Naive thymus-derived CD8-positive, alpha-beta T cell (primary cell): Measurements from ENCODE around the gene FAM163B. TPM values are rescaled to one million over a fixed set of nuclear protein-coding genes. Genes with fewer than 3 reads are reported as not detected.

Source experiments
- ATAC-seq, 2 donors: fragments of 150-1000 bp; cut with Tn5 transposase in 1 of 2; sonication (Bioruptor Pico), chemical (Tn5 transposase) in 1 of 2; 1 replicate in 1 of 2; 2 replicates in 1 of 2; pipeline ENCODE4 v1.10.0; 2021; ENCODE audit warnings: mild to moderate bottlenecking in 2 of 2, moderate library complexity in 2 of 2
- POLR2A ChIA-PET: fragments of 350-600 bp; sonication (Branson Sonifier 250); formaldehyde crosslinking; loops from one replicate; lab custom pipeline; 2021; ENCODE audit warnings: antibody characterized with exemption; lab: Charles Lee
- DNase-seq, 10 donors: peaks; one replicate each; pipeline versions ENCODE4 v3.0.0 to v3.0.0-alpha.2; 2020 to 2022
- H3K27ac Mint-ChIP-seq, 10 donors: one replicate each; pipeline ENCODE4 v1.8.0; 2020 to 2022; ENCODE audit warnings: mild to moderate bottlenecking in 10 of 10, mixed read lengths in 10 of 10, moderate library complexity in 4 of 10, inconsistent platforms in 1 of 10
- H3K27me3 Mint-ChIP-seq, 5 donors: one replicate each; pipeline ENCODE4 v1.8.0; 2021 to 2022; ENCODE audit warnings: mixed read lengths in 5 of 5
- H3K36me3 Mint-ChIP-seq, 3 donors: one replicate each; pipeline ENCODE4 v1.8.0; 2020 to 2022; ENCODE audit warnings: mixed read lengths in 3 of 3, mild to moderate bottlenecking in 2 of 3, inconsistent platforms in 1 of 3
- H3K4me1 Mint-ChIP-seq, 4 donors: one replicate each; pipeline ENCODE4 v1.8.0; 2021 to 2022; ENCODE audit warnings: mixed read lengths in 4 of 4
- H3K4me3 Mint-ChIP-seq, 10 donors: one replicate each; pipeline ENCODE4 v1.8.0; 2020 to 2022; ENCODE audit warnings: mild to moderate bottlenecking in 10 of 10, mixed read lengths in 10 of 10, moderate library complexity in 6 of 10, inconsistent platforms in 1 of 10
- H3K9me3 Mint-ChIP-seq, 9 donors: one replicate each; pipeline ENCODE4 v1.8.0; 2020 to 2022; ENCODE audit warnings: mixed read lengths in 9 of 9, mild to moderate bottlenecking in 3 of 9, inconsistent platforms in 1 of 9, moderate library complexity in 1 of 9
- polyA plus RNA-seq, 3 donors: library from polyadenylated mRNA; unstranded; fragments of 300-500 nt; fragmentation: Illumina TruSeq; gene quantifications; one replicate each; pipeline ENCODE4 v1.2.3, GENCODE V29; 2021
- total RNA-seq, 8 experiments: library from RNA in 2 of 8; stranded (reverse) in 2 of 8; gene quantifications; one replicate each; pipeline ENCODE4 v1.2.3 and lab custom pipeline; 2021 to 2026

The FAM163B gene
- total and polyA plus RNA-seq, 5 experiments from 2014 or later, result not detected

- DNase-seq, result no peak
- Mint-ChIP-seq H3K9me3 (no peaks in the 10 kb centered on the region), H3K27me3 (peaks cover 0 to 6% (median 0%) of the 10 kb centered on the region in 5 donors), H3K4me3 (no peak overlapping the region), H3K36me3 (no peaks in the 10 kb centered on the region), H3K4me1 (peaks cover 0 to 4% (median 0%) of the 10 kb centered on the region in 4 donors), H3K27ac (no peak overlapping the region)
- no peak for ATAC-seq
- POLR2A ChIA-PET, result no interaction called here
Observed at GRCh38 chr9:133637451-133638055, 28.4 kb upstream of the FAM163B start.

- ATAC-seq, result no peak
- POLR2A ChIA-PET, result no interaction called here
- Mint-ChIP-seq H3K4me3 (no peak overlapping the region), H3K9me3 (no peaks in the 10 kb centered on the region), H3K27me3 (peaks cover 0 to 6% (median 0%) of the 10 kb centered on the region in 5 donors), H3K36me3 (no peaks in the 10 kb centered on the region), H3K27ac (no peak overlapping the region), H3K4me1 (peaks cover 0 to 4% (median 0%) of the 10 kb centered on the region in 4 donors)
- DNase-seq, result no peak
Observed at GRCh38 chr9:133636902-133637301, 27.7 kb upstream of the FAM163B start.

GRCh38 chr9:133635533-133636531 is 26.6 kb upstream of the FAM163B start, which contains the start of gene DBH:
Gene DBH, plus strand, starts transcription at chr9:133636363. Its CDS starts 9 bp downstream, at chr9:133636372.
- DNase-seq (no peak), ATAC-seq (no peak)
- Mint-ChIP-seq H3K36me3 (no peaks in the 10 kb centered on the region), H3K27me3 (peaks cover 0 to 6% (median 0%) of the 10 kb centered on the region in 5 donors), H3K27ac (peak within 1 kb of the TSS in 2 of 10 donors; percentile 19 to 45), H3K4me1 (peaks cover 0 to 1% (median 0%) of the 10 kb centered on the region in 4 donors), H3K9me3 (no peaks in the 10 kb centered on the region), H3K4me3 (peak within 1 kb of the TSS in 1 of 10 donors; percentile 38)
- POLR2A ChIA-PET, result interaction anchor here (0.6 kb wide), 1 partner anchor 1230 kb away, joined by 4 read pairs; no protein-coding TSS in a partner anchor

GRCh38 chr9:133635098-133635497 is 25.9 kb upstream of the FAM163B start:
- Mint-ChIP-seq H3K27ac (peak overlapping the region in 1 of 10 donors; percentile 53), H3K27me3 (peaks cover 0 to 6% (median 0%) of the 10 kb centered on the region in 5 donors), H3K4me1 (no peaks in the 10 kb centered on the region), H3K36me3 (no peaks in the 10 kb centered on the region), H3K4me3 (no peak overlapping the region), H3K9me3 (no peaks in the 10 kb centered on the region)
- DNase-seq, result no peak
- POLR2A ChIA-PET, result interaction anchor here (0.6 kb wide), 1 partner anchor 1229 kb away, joined by 4 read pairs; no protein-coding TSS in a partner anchor
- no peak for ATAC-seq

- Mint-ChIP-seq H3K36me3 (no peaks in the 10 kb centered on the region), H3K4me3 (no peak overlapping the region), H3K9me3 (no peaks in the 10 kb centered on the region), H3K27ac (no peak overlapping the region), H3K4me1 (no peaks in the 10 kb centered on the region), H3K27me3 (peaks cover 0 to 6% (median 0%) of the 10 kb centered on the region in 5 donors)
- no peak for ATAC-seq
- POLR2A ChIA-PET, result no interaction called here
- DNase-seq, result no peak
Observed at GRCh38 chr9:133634081-133634691, 25.0 kb upstream of the FAM163B start.

GRCh38 chr9:133633681-133634080 is 24.5 kb upstream of the FAM163B start:
- no peaks in the 10 kb centered on the region for H3K9me3 Mint-ChIP-seq
- DNase-seq (no peak), ATAC-seq (no peak)
- no peaks in the 10 kb centered on the region for H3K36me3 Mint-ChIP-seq
- H3K4me1 Mint-ChIP-seq, result no peaks in the 10 kb centered on the region
- H3K4me3 Mint-ChIP-seq, result no peak overlapping the region
- H3K27me3 Mint-ChIP-seq, result peaks cover 0 to 6% (median 0%) of the 10 kb centered on the region in 5 donors
- POLR2A ChIA-PET, result no interaction called here
- H3K27ac Mint-ChIP-seq, result no peak overlapping the region

GRCh38 chr9:133632806-133633680 is 23.9 kb upstream of the FAM163B start:
- no peak overlapping the region for H3K4me3 Mint-ChIP-seq
- no peaks in the 10 kb centered on the region for H3K36me3 Mint-ChIP-seq
- POLR2A ChIA-PET, result no interaction called here
- peaks cover 0 to 6% (median 0%) of the 10 kb centered on the region in 5 donors for H3K27me3 Mint-ChIP-seq
- DNase-seq (no peak), ATAC-seq (no peak)
- H3K27ac Mint-ChIP-seq, result peak overlapping the region in 1 of 10 donors; percentile 18
- H3K9me3 Mint-ChIP-seq, result no peaks in the 10 kb centered on the region
- H3K4me1 Mint-ChIP-seq, result no peaks in the 10 kb centered on the region

- no peak for DNase-seq
- H3K4me3 Mint-ChIP-seq, result no peak overlapping the region
- no peak overlapping the region for H3K27ac Mint-ChIP-seq
- no peaks in the 10 kb centered on the region for H3K4me1 Mint-ChIP-seq
- H3K27me3 Mint-ChIP-seq, result peaks cover 0 to 6% (median 0%) of the 10 kb centered on the region in 5 donors
- H3K36me3 Mint-ChIP-seq, result peaks cover 0 to 14% (median 6%) of the 10 kb centered on the region in 3 donors
- peaks cover 0 to 14% (median 7%) of the 10 kb centered on the region in 9 donors for H3K9me3 Mint-ChIP-seq
- POLR2A ChIA-PET, result no interaction called here
- no peak for ATAC-seq
Observed at GRCh38 chr9:133631111-133631510, 21.9 kb upstream of the FAM163B start.

- POLR2A ChIA-PET, result interaction anchor here (0.7 kb wide), 1 partner anchor 355 kb away, joined by 3 read pairs; no protein-coding TSS in a partner anchor
- ATAC-seq (no peak), DNase-seq (no peak)
- Mint-ChIP-seq H3K4me3 (no peak overlapping the region), H3K9me3 (peaks cover 0 to 20% (median 9%) of the 10 kb centered on the region in 9 donors), H3K27ac (no peak overlapping the region), H3K4me1 (no peaks in the 10 kb centered on the region), H3K36me3 (peaks cover 0 to 17% (median 8%) of the 10 kb centered on the region in 3 donors), H3K27me3 (peaks cover 0 to 6% (median 0%) of the 10 kb centered on the region in 5 donors)
Observed at GRCh38 chr9:133629221-133630110, 20.3 kb upstream of the FAM163B start.

- peaks cover 0 to 17% (median 8%) of the 10 kb centered on the region in 3 donors for H3K36me3 Mint-ChIP-seq
- ATAC-seq (no peak), DNase-seq (no peak)
- H3K4me1 Mint-ChIP-seq, result no peaks in the 10 kb centered on the region
- no peak overlapping the region for H3K4me3 Mint-ChIP-seq
- H3K9me3 Mint-ChIP-seq, result peaks cover 0 to 23% (median 9%) of the 10 kb centered on the region in 9 donors
- H3K27ac Mint-ChIP-seq, result no peak overlapping the region
- POLR2A ChIA-PET, result no interaction called here
- peaks cover 0 to 5% (median 0%) of the 10 kb centered on the region in 5 donors for H3K27me3 Mint-ChIP-seq
Observed at GRCh38 chr9:133628766-133629165, 19.6 kb upstream of the FAM163B start.

- H3K9me3 Mint-ChIP-seq, result peaks cover 0 to 23% (median 9%) of the 10 kb centered on the region in 9 donors
- DNase-seq, result no peak
- peaks cover 0 to 4% (median 0%) of the 10 kb centered on the region in 5 donors for H3K27me3 Mint-ChIP-seq
- H3K4me1 Mint-ChIP-seq, result peaks cover 0 to 4% (median 2%) of the 10 kb centered on the region in 4 donors
- no peak overlapping the region for H3K27ac Mint-ChIP-seq
- no peak for ATAC-seq
- POLR2A ChIA-PET, result no interaction called here
- no peak overlapping the region for H3K4me3 Mint-ChIP-seq
- peaks cover 0 to 17% (median 8%) of the 10 kb centered on the region in 3 donors for H3K36me3 Mint-ChIP-seq
Observed at GRCh38 chr9:133627341-133627740, 18.2 kb upstream of the FAM163B start.
